ENCODE measurements around the gene SKA2. TPM values are rescaled to one million over a fixed set of nuclear protein-coding genes. Genes with fewer than 3 reads are reported as not detected.
"Not testable (repeated sequence)": the region's sequence is repeated elsewhere in the genome, so short reads cannot be mapped to it uniquely, and the experiment has no call there.

The SKA2 gene
- polyA plus RNA-seq, 4 donors: 28.6 to 43.6 (median 32.3) TPM

DNA sequence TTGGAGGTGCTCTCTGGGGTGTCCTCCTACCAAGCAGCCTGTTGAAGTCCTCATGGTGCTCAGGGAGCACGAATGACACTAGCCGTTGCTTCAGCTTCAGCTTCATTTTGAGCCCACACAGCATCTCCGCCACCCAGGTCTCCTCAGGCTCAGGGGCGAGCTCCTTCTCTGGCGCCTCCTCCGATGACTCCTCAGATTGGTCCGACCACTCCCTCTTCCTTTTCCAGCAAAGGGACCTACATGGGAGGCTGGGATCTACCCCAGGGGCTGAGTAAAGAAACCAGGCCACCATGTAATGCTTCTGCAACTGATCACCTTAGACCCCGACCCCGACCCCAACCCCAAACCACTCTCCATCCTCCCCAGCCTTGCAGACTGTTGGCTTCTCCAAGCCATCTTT is 26.5 kb upstream of the SKA2 start:
- no peak overlapping the region for H3K27ac ChIP-seq (ENCODE audit: low read depth in 1 of 3, low read length in 2 of 3)
- WGBS, 3 donors: 97 to 99% (median 98%) methylated on average over 9 of the region's 9 CpGs
- no peak for DNase-seq
- no peaks in the 10 kb centered on the region for H3K27me3 ChIP-seq (ENCODE audit: control insufficient read depth in 3 of 3, insufficient read depth in 3 of 3, low read length in 3 of 3)
- H3K4me1 ChIP-seq (ENCODE audit: control insufficient read depth in 3 of 3, insufficient read depth in 2 of 3, low read depth in 1 of 3, low read length in 2 of 3): no peaks in the 10 kb centered on the region
- no peak overlapping the region for H3K4me3 ChIP-seq (ENCODE audit: low read depth in 1 of 3, low read length in 3 of 3)
- no peaks in the 10 kb centered on the region for H3K9me3 ChIP-seq (ENCODE audit: control insufficient read depth in 2 of 2, insufficient read depth in 1 of 2, low read depth in 1 of 2, low read length in 1 of 2)
- no peak for FAIRE-seq
- peaks cover 0 to 12% (median 1%) of the 10 kb centered on the region in 3 donors for H3K36me3 ChIP-seq (ENCODE audit: control insufficient read depth in 3 of 3, insufficient read depth in 2 of 3, low read depth in 1 of 3, low read length in 3 of 3)

DNA sequence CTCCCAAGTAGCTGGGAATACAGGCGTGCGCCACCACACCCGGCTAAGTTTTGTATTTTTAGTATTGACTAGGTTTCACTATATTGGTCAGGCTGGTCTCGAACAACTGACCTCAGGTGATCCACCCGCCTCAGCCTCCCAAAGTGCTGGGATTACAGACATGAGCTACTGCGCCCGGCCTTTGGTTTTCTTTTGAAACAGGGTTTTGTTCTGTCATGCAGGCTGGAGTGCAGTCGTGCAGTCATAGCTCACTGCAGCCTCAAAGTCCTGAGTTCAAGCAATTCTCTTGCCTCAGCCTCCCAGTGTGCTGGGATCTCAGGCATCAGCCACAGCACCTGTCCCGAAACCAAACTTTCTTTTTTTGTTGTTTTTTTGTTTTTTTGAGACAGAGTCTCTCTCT is 25.6 kb upstream of the SKA2 start:
- Histone ChIP-seq H3K36me3 (ENCODE audit: control insufficient read depth in 3 of 3, insufficient read depth in 2 of 3, low read depth in 1 of 3, low read length in 3 of 3) (peaks cover 0 to 11% (median under 1%) of the 10 kb centered on the region in 3 donors), H3K27ac (ENCODE audit: low read depth in 1 of 3, low read length in 2 of 3) (no peak overlapping the region), H3K9me3 (ENCODE audit: control insufficient read depth in 2 of 2, insufficient read depth in 1 of 2, low read depth in 1 of 2, low read length in 1 of 2) (no peaks in the 10 kb centered on the region), H3K27me3 (ENCODE audit: control insufficient read depth in 3 of 3, insufficient read depth in 3 of 3, low read length in 3 of 3) (no peaks in the 10 kb centered on the region), H3K4me3 (ENCODE audit: low read depth in 1 of 3, low read length in 3 of 3) (no peak overlapping the region), H3K4me1 (ENCODE audit: control insufficient read depth in 3 of 3, insufficient read depth in 2 of 3, low read depth in 1 of 3, low read length in 2 of 3) (no peaks in the 10 kb centered on the region)
- DNase-seq: no peak
- whole genome bisulfite sequencing, 3 donors: 98 to 99% (median 98%) methylated on average over 9 of the region's 9 CpGs
- no peak for FAIRE-seq

DNA sequence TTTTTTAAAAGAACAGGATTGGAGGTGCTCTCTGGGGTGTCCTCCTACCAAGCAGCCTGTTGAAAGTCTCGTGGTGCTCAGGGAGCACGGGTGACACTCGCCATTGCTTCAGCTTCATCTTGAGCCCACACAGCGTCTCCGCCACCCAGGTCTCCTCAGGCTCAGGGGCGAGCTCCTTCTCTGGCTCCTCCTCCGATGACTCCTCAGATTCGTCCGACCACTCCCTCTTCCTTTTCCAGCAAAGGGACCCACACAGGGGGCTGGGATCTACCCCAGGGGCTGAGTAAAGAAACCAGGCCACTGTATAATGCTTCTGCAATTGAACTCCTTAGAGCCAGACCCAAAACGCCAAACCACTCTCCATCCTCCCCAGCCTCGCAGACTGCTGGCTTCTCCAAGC is 24.6 kb upstream of the SKA2 start:
- DNase-seq; FAIRE-seq; H3K27me3 ChIP-seq (ENCODE audit: control insufficient read depth in 3 of 3, insufficient read depth in 3 of 3, low read length in 3 of 3); H3K9me3 ChIP-seq (ENCODE audit: control insufficient read depth in 2 of 2, insufficient read depth in 1 of 2, low read depth in 1 of 2, low read length in 1 of 2); H3K4me1 ChIP-seq (ENCODE audit: control insufficient read depth in 3 of 3, insufficient read depth in 2 of 3, low read depth in 1 of 3, low read length in 2 of 3); H3K4me3 ChIP-seq (ENCODE audit: low read depth in 1 of 3, low read length in 3 of 3); H3K27ac ChIP-seq (ENCODE audit: low read depth in 1 of 3, low read length in 2 of 3): not testable (repeated sequence)
- 94 to 97% (median 96%) methylated on average over 11 of the region's 11 CpGs for WGBS, 3 donors
- H3K36me3 ChIP-seq (ENCODE audit: control insufficient read depth in 3 of 3, insufficient read depth in 2 of 3, low read depth in 1 of 3, low read length in 3 of 3): peaks cover 0 to 18% (median 0%) of the 10 kb centered on the region in 3 donors

DNA sequence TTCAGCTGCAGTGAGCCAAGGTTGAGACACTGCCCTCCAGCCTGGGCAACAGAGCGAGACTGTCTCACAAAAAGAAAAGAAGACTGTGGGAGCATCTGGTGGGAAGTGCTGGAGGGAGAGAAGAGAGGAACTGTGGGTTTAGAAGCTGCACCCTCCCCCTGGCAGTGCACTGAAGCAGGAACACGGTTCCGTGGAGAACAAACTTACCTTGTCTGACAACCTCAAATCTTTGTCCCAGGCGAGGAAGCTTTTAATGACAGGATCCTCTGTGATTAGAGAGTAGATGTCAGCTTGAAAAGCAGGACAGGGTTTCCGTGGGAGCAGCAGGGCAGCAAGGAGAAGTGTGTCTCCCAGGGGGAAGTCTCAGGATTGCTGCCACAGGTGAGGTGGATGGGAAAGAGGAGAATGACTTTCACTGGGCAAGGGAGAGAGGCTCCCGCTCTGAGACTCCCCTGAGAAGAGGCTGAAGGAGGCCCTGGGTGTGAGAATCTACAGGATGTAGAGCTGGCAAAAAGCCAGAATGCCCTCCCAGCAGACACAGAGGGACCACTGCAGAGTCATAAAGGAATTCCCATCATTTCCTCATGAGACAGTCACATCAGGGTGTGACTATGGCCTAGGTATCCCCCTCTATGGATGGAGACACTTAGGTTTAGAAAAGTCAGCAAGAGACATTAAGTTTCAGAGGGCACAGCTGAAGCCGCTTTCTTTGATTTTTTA is 23.4 kb upstream of the SKA2 start:
- no peaks in the 10 kb centered on the region for H3K9me3 ChIP-seq (ENCODE audit: control insufficient read depth in 2 of 2, insufficient read depth in 1 of 2, low read depth in 1 of 2, low read length in 1 of 2)
- H3K27me3 ChIP-seq (ENCODE audit: control insufficient read depth in 3 of 3, insufficient read depth in 3 of 3, low read length in 3 of 3): no peaks in the 10 kb centered on the region
- H3K27ac ChIP-seq (ENCODE audit: low read depth in 1 of 3, low read length in 2 of 3): no peak overlapping the region
- 82 to 91% (median 84%) methylated on average over 7 of the region's 7 CpGs for whole genome bisulfite sequencing, 3 donors
- peaks cover 0 to 24% (median 0%) of the 10 kb centered on the region in 3 donors for H3K36me3 ChIP-seq (ENCODE audit: control insufficient read depth in 3 of 3, insufficient read depth in 2 of 3, low read depth in 1 of 3, low read length in 3 of 3)
- DNase-seq: no peak
- H3K4me3 ChIP-seq (ENCODE audit: low read depth in 1 of 3, low read length in 3 of 3): no peak overlapping the region
- H3K4me1 ChIP-seq (ENCODE audit: control insufficient read depth in 3 of 3, insufficient read depth in 2 of 3, low read depth in 1 of 3, low read length in 2 of 3): no peaks in the 10 kb centered on the region
- no peak for FAIRE-seq

- DNase-seq: no peak
- no peaks in the 10 kb centered on the region for H3K27me3 ChIP-seq (ENCODE audit: control insufficient read depth in 3 of 3, insufficient read depth in 3 of 3, low read length in 3 of 3)
- no peak for FAIRE-seq
- no peaks in the 10 kb centered on the region for H3K4me1 ChIP-seq (ENCODE audit: control insufficient read depth in 3 of 3, insufficient read depth in 2 of 3, low read depth in 1 of 3, low read length in 2 of 3)
- no peak overlapping the region for H3K27ac ChIP-seq (ENCODE audit: low read depth in 1 of 3, low read length in 2 of 3)
- no peaks in the 10 kb centered on the region for H3K9me3 ChIP-seq (ENCODE audit: control insufficient read depth in 2 of 2, insufficient read depth in 1 of 2, low read depth in 1 of 2, low read length in 1 of 2)
- peaks cover 0 to 26% (median 0%) of the 10 kb centered on the region in 3 donors for H3K36me3 ChIP-seq (ENCODE audit: control insufficient read depth in 3 of 3, insufficient read depth in 2 of 3, low read depth in 1 of 3, low read length in 3 of 3)
- WGBS, 3 donors: 93 to 95% (median 95%) methylated on average over 7 of the region's 7 CpGs
- no peak overlapping the region for H3K4me3 ChIP-seq (ENCODE audit: low read depth in 1 of 3, low read length in 3 of 3)
These were observed 20.1 kb upstream of the SKA2 start for GRCh38 chr17:59175076-59175475.

DNA sequence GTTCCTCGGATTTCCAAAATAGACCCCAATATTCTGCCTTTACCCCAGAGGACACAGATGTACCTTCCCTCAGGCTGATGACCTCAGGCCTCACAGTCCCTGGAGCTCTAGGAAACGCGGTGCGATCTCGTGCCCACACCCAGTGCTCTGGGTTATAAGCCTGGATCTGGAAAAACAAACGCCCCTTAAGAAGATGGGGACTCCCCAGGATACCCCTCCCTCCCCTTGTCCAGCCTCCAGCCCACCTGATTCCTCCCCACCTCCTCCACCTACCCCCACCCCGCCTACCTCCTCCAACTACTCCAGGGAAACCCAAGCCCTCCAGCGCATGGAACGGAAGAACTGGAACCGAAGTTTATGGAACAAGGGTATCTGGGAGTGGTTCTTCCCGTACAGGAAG is 19.7 kb upstream of the SKA2 start:
- no peaks in the 10 kb centered on the region for H3K9me3 ChIP-seq (ENCODE audit: control insufficient read depth in 2 of 2, insufficient read depth in 1 of 2, low read depth in 1 of 2, low read length in 1 of 2)
- no peaks in the 10 kb centered on the region for H3K27me3 ChIP-seq (ENCODE audit: control insufficient read depth in 3 of 3, insufficient read depth in 3 of 3, low read length in 3 of 3)
- no peak overlapping the region for H3K27ac ChIP-seq (ENCODE audit: low read depth in 1 of 3, low read length in 2 of 3)
- DNase-seq (no peak), FAIRE-seq (no peak)
- WGBS, 3 donors: 97 to 99% (median 98%) methylated on average over 11 of the region's 11 CpGs
- no peaks in the 10 kb centered on the region for H3K4me1 ChIP-seq (ENCODE audit: control insufficient read depth in 3 of 3, insufficient read depth in 2 of 3, low read depth in 1 of 3, low read length in 2 of 3)
- peaks cover 0 to 26% (median 0%) of the 10 kb centered on the region in 3 donors for H3K36me3 ChIP-seq (ENCODE audit: control insufficient read depth in 3 of 3, insufficient read depth in 2 of 3, low read depth in 1 of 3, low read length in 3 of 3)
- no peak overlapping the region for H3K4me3 ChIP-seq (ENCODE audit: low read depth in 1 of 3, low read length in 3 of 3)

GRCh38 chr17:59172436-59173004 is 17.5 kb upstream of the SKA2 start:
- Histone ChIP-seq H3K9me3 (ENCODE audit: control insufficient read depth in 2 of 2, insufficient read depth in 1 of 2, low read depth in 1 of 2, low read length in 1 of 2) (no peaks in the 10 kb centered on the region), H3K4me1 (ENCODE audit: control insufficient read depth in 3 of 3, insufficient read depth in 2 of 3, low read depth in 1 of 3, low read length in 2 of 3) (no peaks in the 10 kb centered on the region), H3K4me3 (ENCODE audit: low read depth in 1 of 3, low read length in 3 of 3) (no peak overlapping the region), H3K36me3 (ENCODE audit: control insufficient read depth in 3 of 3, insufficient read depth in 2 of 3, low read depth in 1 of 3, low read length in 3 of 3) (peaks cover 0 to 23% (median 0%) of the 10 kb centered on the region in 3 donors), H3K27ac (ENCODE audit: low read depth in 1 of 3, low read length in 2 of 3) (no peak overlapping the region), H3K27me3 (ENCODE audit: control insufficient read depth in 3 of 3, insufficient read depth in 3 of 3, low read length in 3 of 3) (no peaks in the 10 kb centered on the region)
- WGBS, 3 donors: 96 to 99% (median 98%) methylated on average over 29 to 33 of the region's 33 CpGs
- DNase-seq (no peak), FAIRE-seq (no peak)

GRCh38 chr17:59167571-59168001 is 12.6 kb upstream of the SKA2 start:
- no peaks in the 10 kb centered on the region for H3K9me3 ChIP-seq (ENCODE audit: control insufficient read depth in 2 of 2, insufficient read depth in 1 of 2, low read depth in 1 of 2, low read length in 1 of 2)
- 65 to 78% (median 74%) methylated on average over 2 of the region's 2 CpGs for WGBS, 3 donors
- H3K36me3 ChIP-seq (ENCODE audit: control insufficient read depth in 3 of 3, insufficient read depth in 2 of 3, low read depth in 1 of 3, low read length in 3 of 3): peaks cover 0 to 3% (median 0%) of the 10 kb centered on the region in 3 donors
- no peaks in the 10 kb centered on the region for H3K27me3 ChIP-seq (ENCODE audit: control insufficient read depth in 3 of 3, insufficient read depth in 3 of 3, low read length in 3 of 3)
- no peak overlapping the region for H3K27ac ChIP-seq (ENCODE audit: low read depth in 1 of 3, low read length in 2 of 3)
- DNase-seq: no peak
- no peaks in the 10 kb centered on the region for H3K4me1 ChIP-seq (ENCODE audit: control insufficient read depth in 3 of 3, insufficient read depth in 2 of 3, low read depth in 1 of 3, low read length in 2 of 3)
- FAIRE-seq: no peak
- no peak overlapping the region for H3K4me3 ChIP-seq (ENCODE audit: low read depth in 1 of 3, low read length in 3 of 3)
